Measurements from ENCODE around the gene KCNQ2.

DNA sequence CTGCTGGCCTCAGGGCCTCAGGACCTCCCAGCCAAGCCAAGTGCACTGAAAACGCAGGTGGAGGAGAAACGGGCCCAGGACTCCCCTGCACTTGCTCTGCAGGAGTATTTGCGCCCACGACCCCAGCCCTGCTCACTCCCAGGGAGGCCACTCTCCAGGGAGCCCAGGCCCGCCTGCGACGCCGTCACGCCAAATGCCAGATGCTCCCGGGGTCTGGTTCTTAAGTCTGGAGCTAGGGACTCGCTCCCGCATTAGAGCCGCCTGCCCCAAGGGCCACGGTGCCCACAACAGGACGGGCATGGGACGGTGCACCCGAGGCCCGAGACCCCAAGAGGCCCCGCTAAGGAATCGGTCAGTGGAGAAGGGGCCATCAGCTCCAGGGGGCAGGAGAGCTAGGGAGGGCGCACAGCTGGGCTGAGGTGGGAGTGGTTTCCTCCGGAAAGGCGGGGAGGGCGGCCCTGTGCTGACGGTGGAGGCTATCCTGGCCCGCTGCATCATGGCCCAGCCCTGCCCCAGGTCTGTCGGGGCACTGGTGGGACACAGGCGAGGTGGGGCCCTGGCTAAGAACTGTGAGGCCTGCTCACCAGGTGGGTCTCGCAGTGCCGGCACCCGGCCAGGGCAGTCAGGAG, 67.2 kb downstream of the KCNQ2 start:
- TF ChIP-seq CTCF (IDR thresholded peaks at IDR 0.05) (no peak), POLR2AphosphoS5 (IDR thresholded peaks at IDR 0.05) (no peak)

Measured in stomach (tissue), 4 donors.